ENCODE data around the gene STIM2.

DNA sequence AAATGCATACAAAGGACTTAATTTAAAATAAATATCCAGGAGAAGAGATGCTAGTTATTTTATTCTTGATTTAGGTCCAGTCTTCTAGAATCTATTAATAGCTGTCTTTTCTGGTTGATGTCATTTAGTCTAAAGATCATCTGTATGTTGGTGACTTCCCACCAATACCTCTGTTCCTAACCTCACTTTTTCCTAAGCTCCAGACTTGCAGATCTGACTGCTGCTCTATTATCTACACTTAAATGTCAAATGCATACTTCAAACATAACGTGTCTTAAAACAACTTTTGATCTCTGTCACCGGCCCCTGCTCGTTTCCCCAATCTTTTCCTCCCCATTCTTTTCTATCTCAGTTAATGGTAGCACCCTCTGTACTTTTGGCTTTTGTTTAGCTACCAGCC, 133.3 kb downstream of the STIM2 start:
- TF ChIP-seq POLR2A (IDR thresholded peaks at IDR 0.05) (no peak), POLR2AphosphoS5 (IDR thresholded peaks at IDR 0.05) (no peak)
- TF ChIP-seq, protein P1, sequence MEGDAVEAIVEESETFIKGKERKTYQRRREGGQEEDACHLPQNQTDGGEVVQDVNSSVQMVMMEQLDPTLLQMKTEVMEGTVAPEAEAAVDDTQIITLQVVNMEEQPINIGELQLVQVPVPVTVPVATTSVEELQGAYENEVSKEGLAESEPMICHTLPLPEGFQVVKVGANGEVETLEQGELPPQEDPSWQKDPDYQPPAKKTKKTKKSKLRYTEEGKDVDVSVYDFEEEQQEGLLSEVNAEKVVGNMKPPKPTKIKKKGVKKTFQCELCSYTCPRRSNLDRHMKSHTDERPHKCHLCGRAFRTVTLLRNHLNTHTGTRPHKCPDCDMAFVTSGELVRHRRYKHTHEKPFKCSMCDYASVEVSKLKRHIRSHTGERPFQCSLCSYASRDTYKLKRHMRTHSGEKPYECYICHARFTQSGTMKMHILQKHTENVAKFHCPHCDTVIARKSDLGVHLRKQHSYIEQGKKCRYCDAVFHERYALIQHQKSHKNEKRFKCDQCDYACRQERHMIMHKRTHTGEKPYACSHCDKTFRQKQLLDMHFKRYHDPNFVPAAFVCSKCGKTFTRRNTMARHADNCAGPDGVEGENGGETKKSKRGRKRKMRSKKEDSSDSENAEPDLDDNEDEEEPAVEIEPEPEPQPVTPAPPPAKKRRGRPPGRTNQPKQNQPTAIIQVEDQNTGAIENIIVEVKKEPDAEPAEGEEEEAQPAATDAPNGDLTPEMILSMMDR (IDR thresholded peaks at IDR 0.05), result no peak

Measured in prostate gland (tissue), 2 donors.